Body of pancreas (tissue), 4 donors: ENCODE measurements around the gene CXorf58. TPM values are rescaled to one million over a fixed set of nuclear protein-coding genes. Genes with fewer than 3 reads are reported as not detected.

Source experiments
- ATAC-seq: fragments of 150-250 bp; one replicate; pipeline ENCODE4 v1.9.1; 2016
- DNase-seq, 4 donors: peaks; one replicate each; pipeline ENCODE4 v3.0.0-alpha.2; 2019
- H3K27ac ChIP-seq, 4 donors: fragments of 200-600 bp; sonication (generic); 1 replicate in 3 of 4; 2 replicates in 1 of 4; pipeline versions ENCODE4 v1.5.1 to v1.6.1; 2016 to 2019; ENCODE audit warnings: mild to moderate bottlenecking in 1 of 4, mixed read lengths in 1 of 4, moderate library complexity in 1 of 4
- H3K27me3 ChIP-seq, 2 donors: fragments of 200-600 bp; sonication (generic); one replicate each; pipeline ENCODE4 v1.6.0; 2016; ENCODE audit warnings: mild to moderate bottlenecking in 1 of 2
- H3K36me3 ChIP-seq, 2 donors: fragments of 200-600 bp; sonication (generic); replicated peaks in 1 of 2; 2 replicates each; pipeline ENCODE4 v1.5.1; 2016; ENCODE audit warnings: low read depth in 2 of 2; ENCODE audit not compliant: insufficient read depth in 1 of 2
- H3K4me1 ChIP-seq: fragments of 200-600 bp; sonication (generic); one replicate; pipeline ENCODE4 v1.6.0; 2016
- H3K4me3 ChIP-seq, 2 donors: fragments of 200-600 bp; sonication (generic); 1 replicate in 1 of 2; 2 replicates in 1 of 2; pipeline ENCODE4 v1.5.1; 2016 to 2019
- H3K9me3 ChIP-seq, 3 donors: fragments of 200-600 bp; sonication (generic); 1 replicate in 2 of 3; 2 replicates in 1 of 3; pipeline ENCODE4 v1.5.1; 2016
- CTCF ChIP-seq, 7 experiments: fragments of 450-650 bp in 4 of 7; fragments of 200-600 bp in 3 of 7; sonication (generic) in 3 of 7; IDR thresholded peaks; one replicate each; pipeline ENCODE4 v1.5.1; 2016 to 2019; ENCODE audit warnings: antibody characterized with exemption in 7 of 7
- POLR2A ChIP-seq, 3 donors: fragments of 450-650 bp; IDR thresholded peaks; one replicate each; pipeline ENCODE4 v1.6.1; 2016; ENCODE audit warnings: antibody characterized with exemption in 3 of 3, mild to moderate bottlenecking in 2 of 3
- WGBS, 2 donors: methylation state at CpG; one replicate each; pipeline ENCODE4 v1.1.5; 2017; 5-methylcytosine and 5-hydroxymethylcytosine counted together
- intact Hi-C: fragments of 100-400 bp; cut with DNase I; formaldehyde crosslinking; loops from one replicate; pipeline ENCODE4 v1.15.1; 2023
- total RNA-seq, 2 donors: library from RNA; depleted of rRNA; stranded (reverse); fragments of >200 nt; gene quantifications; one replicate each; pipeline ENCODE4 v1.1.0, GENCODE V29; 2016

Gene CXorf58
- total RNA-seq, 2 donors from 2014 or later: 0.26 TPM; not detected in 1

GRCh38 chrX:23978491-23978890 is 70.7 kb downstream of the CXorf58 start:
- no peak overlapping the region for H3K4me3 ChIP-seq
- 94 to 100% methylated on average over 1 to 4 of the region's 4 CpGs for WGBS, 2 donors
- no peaks in the 10 kb centered on the region for H3K27me3 ChIP-seq
- no peak for TF ChIP-seq CTCF (IDR thresholded peaks at IDR 0.05)
- TF ChIP-seq POLR2A (IDR thresholded peaks at IDR 0.05): no peak
- no peaks in the 10 kb centered on the region for H3K9me3 ChIP-seq
- ATAC-seq: no peak
- H3K27ac ChIP-seq: no peak overlapping the region
- peaks cover 7% of the 10 kb centered on the region for H3K4me1 ChIP-seq
- no peaks in the 10 kb centered on the region for H3K36me3 ChIP-seq
- DNase-seq: no peak
- intact Hi-C loops: no loop called here

GRCh38 chrX:23980011-23980441 is 72.2 kb downstream of the CXorf58 start:
- H3K27ac ChIP-seq: no peak overlapping the region
- H3K4me3 ChIP-seq: no peak overlapping the region
- TF ChIP-seq CTCF (IDR thresholded peaks at IDR 0.05) (no peak), POLR2A (IDR thresholded peaks at IDR 0.05) (no peak)
- no peaks in the 10 kb centered on the region for H3K36me3 ChIP-seq
- 20 to 30% methylated on average over 3 to 5 of the region's 5 CpGs for WGBS, 2 donors
- peaks cover 7% of the 10 kb centered on the region for H3K4me1 ChIP-seq
- DNase-seq (no peak), ATAC-seq (no peak)
- H3K9me3 ChIP-seq: no peaks in the 10 kb centered on the region
- intact Hi-C loops: no loop called here
- H3K27me3 ChIP-seq: no peaks in the 10 kb centered on the region

GRCh38 chrX:23981222-23981621 is 73.4 kb downstream of the CXorf58 start:
- 80 to 91% methylated on average over 4 of the region's 4 CpGs for WGBS, 2 donors

GRCh38 chrX:23981711-23982110 is 73.9 kb downstream of the CXorf58 start:
- H3K4me3 ChIP-seq: no peak overlapping the region
- H3K27ac ChIP-seq: no peak overlapping the region
- peaks cover 7% of the 10 kb centered on the region for H3K4me1 ChIP-seq
- ATAC-seq: no peak
- no peak for DNase-seq
- no peaks in the 10 kb centered on the region for H3K36me3 ChIP-seq
- no peaks in the 10 kb centered on the region for H3K9me3 ChIP-seq
- TF ChIP-seq POLR2A (IDR thresholded peaks at IDR 0.05): no peak
- TF ChIP-seq CTCF (IDR thresholded peaks at IDR 0.05): no peak
- 95 to 100% methylated on average over 2 of the region's 2 CpGs for WGBS, 2 donors
- intact Hi-C loops: no loop called here
- no peaks in the 10 kb centered on the region for H3K27me3 ChIP-seq

More at GRCh38 chrX:23981222-23981621, 73.4 kb downstream of the CXorf58 start:
- no peak for TF ChIP-seq CTCF (IDR thresholded peaks at IDR 0.05)
- TF ChIP-seq POLR2A (IDR thresholded peaks at IDR 0.05): no peak
- Histone ChIP-seq H3K4me3 (no peak overlapping the region), H3K36me3 (no peaks in the 10 kb centered on the region), H3K27ac (no peak overlapping the region), H3K9me3 (no peaks in the 10 kb centered on the region), H3K27me3 (no peaks in the 10 kb centered on the region), H3K4me1 (peaks cover 7% of the 10 kb centered on the region)
- DNase-seq (no peak), ATAC-seq (no peak)
- intact Hi-C loops: no loop called here

- no peak overlapping the region for H3K4me3 ChIP-seq
- DNase-seq: no peak
- intact Hi-C loops: no loop called here
- WGBS, 2 donors: 93 to 100% methylated on average over 1 of the region's 1 CpG
- H3K27me3 ChIP-seq: no peaks in the 10 kb centered on the region
- H3K4me1 ChIP-seq: peaks cover 7% of the 10 kb centered on the region
- H3K27ac ChIP-seq: no peak overlapping the region
- TF ChIP-seq POLR2A (IDR thresholded peaks at IDR 0.05) (no peak), CTCF (IDR thresholded peaks at IDR 0.05) (no peak)
- H3K36me3 ChIP-seq: no peaks in the 10 kb centered on the region
- H3K9me3 ChIP-seq: no peaks in the 10 kb centered on the region
- ATAC-seq: no peak
These were observed 75.1 kb downstream of the CXorf58 start for GRCh38 chrX:23982891-23983290.
